ENCODE results near the gene MRPL10. TPM values are rescaled to one million over a fixed set of nuclear protein-coding genes. Genes with fewer than 3 reads are reported as not detected.

Gene MRPL10
- total and polyA plus RNA-seq, 4 donors = 18.4 to 38.3 (median 30.3) TPM

DNA sequence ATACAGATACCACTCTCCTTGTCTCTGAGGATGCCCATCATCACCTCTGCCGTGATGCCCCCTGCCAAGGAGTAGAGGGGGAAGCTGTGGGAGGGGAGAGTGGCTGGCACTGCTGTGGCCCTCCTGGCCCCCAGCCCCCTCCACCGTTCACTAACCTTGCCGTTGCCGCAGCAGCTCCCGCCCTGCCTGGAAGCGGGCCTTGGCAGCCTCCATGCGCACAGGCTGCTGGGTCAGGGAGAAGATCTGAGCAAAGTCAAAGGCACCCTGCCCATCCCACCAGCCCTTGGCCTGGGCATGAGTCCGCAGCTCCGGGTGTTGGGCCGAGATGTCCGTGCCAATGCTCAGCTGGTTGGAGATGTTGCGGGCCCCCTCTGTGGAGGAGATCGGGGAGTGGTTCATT is 7.3 kb upstream of the MRPL10 start:
- no peak overlapping the region for H3K9ac ChIP-seq (ENCODE audit: insufficient read depth in 1 of 2, low read length in 2 of 2)
- peaks cover 0 to 21% (median 6%) of the 10 kb centered on the region in 4 donors for H3K36me3 ChIP-seq (ENCODE audit: control insufficient read depth in 4 of 4, insufficient read depth in 4 of 4, low read length in 4 of 4)
- H3K27ac ChIP-seq (ENCODE audit: low read depth in 1 of 2, low read length in 1 of 2) = no peak overlapping the region
- no peak overlapping the region for H3K4me3 ChIP-seq
- peaks cover 0 to 34% (median 6%) of the 10 kb centered on the region in 5 donors for H3K4me1 ChIP-seq (ENCODE audit: control insufficient read depth in 5 of 5, insufficient read depth in 5 of 5, low read length in 5 of 5)
- H3K9me3 ChIP-seq (ENCODE audit: control insufficient read depth in 4 of 4, insufficient read depth in 3 of 4, low read length in 3 of 4) = no peaks in the 10 kb centered on the region
- 94 to 98% methylated on average over 13 of the region's 13 CpGs for WGBS, 2 donors
- DNase-seq = no peak
- no peak for ATAC-seq (ENCODE audit: insufficient read depth, low FRiP score)
- TF ChIP-seq, protein P1, sequence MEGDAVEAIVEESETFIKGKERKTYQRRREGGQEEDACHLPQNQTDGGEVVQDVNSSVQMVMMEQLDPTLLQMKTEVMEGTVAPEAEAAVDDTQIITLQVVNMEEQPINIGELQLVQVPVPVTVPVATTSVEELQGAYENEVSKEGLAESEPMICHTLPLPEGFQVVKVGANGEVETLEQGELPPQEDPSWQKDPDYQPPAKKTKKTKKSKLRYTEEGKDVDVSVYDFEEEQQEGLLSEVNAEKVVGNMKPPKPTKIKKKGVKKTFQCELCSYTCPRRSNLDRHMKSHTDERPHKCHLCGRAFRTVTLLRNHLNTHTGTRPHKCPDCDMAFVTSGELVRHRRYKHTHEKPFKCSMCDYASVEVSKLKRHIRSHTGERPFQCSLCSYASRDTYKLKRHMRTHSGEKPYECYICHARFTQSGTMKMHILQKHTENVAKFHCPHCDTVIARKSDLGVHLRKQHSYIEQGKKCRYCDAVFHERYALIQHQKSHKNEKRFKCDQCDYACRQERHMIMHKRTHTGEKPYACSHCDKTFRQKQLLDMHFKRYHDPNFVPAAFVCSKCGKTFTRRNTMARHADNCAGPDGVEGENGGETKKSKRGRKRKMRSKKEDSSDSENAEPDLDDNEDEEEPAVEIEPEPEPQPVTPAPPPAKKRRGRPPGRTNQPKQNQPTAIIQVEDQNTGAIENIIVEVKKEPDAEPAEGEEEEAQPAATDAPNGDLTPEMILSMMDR (IDR thresholded peaks at IDR 0.05; ENCODE audit: control extremely low read depth, extremely low read depth) = no peak
- H3K27me3 ChIP-seq (ENCODE audit: control insufficient read depth in 3 of 3, insufficient read depth in 3 of 3, low read length in 2 of 3) = no peaks in the 10 kb centered on the region

DNA sequence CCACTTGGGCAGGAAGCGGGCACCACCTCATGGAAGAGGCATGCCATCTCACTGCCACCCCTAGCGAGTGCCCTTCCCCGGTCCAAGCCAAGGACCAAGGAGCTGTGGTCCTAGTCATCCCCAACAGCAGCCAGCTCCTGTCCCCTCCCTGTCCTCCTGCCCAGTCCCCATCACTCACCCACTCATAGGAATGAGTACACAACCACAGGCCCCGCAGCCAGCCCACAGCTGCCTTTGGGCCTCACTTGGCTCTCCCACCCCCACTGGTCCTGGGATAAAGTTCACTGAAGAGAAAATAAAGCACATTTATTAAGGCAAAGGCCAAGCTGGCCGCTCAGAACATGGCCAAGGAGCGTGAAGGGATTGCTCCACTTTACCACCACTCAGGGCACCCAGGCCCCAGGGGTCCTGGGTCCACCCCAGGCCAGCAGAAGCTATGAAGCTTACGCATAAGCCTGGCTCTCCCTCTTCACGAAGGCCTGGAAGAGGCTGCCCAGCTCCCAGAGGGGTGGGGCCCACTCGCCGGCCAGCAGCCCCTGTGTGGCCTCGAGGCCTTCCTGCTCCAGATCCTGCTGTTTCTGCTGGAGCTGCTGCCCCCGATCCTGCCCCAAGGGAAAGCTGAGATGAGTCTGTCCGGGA is 6.2 kb upstream of the MRPL10 start:
- H3K4me1 ChIP-seq (ENCODE audit: control insufficient read depth in 5 of 5, insufficient read depth in 5 of 5, low read length in 5 of 5) = peaks cover 0 to 25% (median 4%) of the 10 kb centered on the region in 5 donors
- H3K27ac ChIP-seq (ENCODE audit: low read depth in 1 of 2, low read length in 1 of 2) = no peak overlapping the region
- H3K9ac ChIP-seq (ENCODE audit: insufficient read depth in 1 of 2, low read length in 2 of 2) = no peak overlapping the region
- no peaks in the 10 kb centered on the region for H3K9me3 ChIP-seq (ENCODE audit: control insufficient read depth in 4 of 4, insufficient read depth in 3 of 4, low read length in 3 of 4)
- H3K27me3 ChIP-seq (ENCODE audit: control insufficient read depth in 3 of 3, insufficient read depth in 3 of 3, low read length in 2 of 3) = no peaks in the 10 kb centered on the region
- H3K4me3 ChIP-seq = no peak overlapping the region
- 69 to 74% methylated on average over 13 of the region's 13 CpGs for WGBS, 2 donors
- DNase-seq (no peak), ATAC-seq (ENCODE audit: insufficient read depth, low FRiP score) (no peak)
- TF ChIP-seq, protein P1 (IDR thresholded peaks at IDR 0.05; ENCODE audit: control extremely low read depth, extremely low read depth) = no peak
- peaks cover 0 to 21% (median 6%) of the 10 kb centered on the region in 4 donors for H3K36me3 ChIP-seq (ENCODE audit: control insufficient read depth in 4 of 4, insufficient read depth in 4 of 4, low read length in 4 of 4)

DNA sequence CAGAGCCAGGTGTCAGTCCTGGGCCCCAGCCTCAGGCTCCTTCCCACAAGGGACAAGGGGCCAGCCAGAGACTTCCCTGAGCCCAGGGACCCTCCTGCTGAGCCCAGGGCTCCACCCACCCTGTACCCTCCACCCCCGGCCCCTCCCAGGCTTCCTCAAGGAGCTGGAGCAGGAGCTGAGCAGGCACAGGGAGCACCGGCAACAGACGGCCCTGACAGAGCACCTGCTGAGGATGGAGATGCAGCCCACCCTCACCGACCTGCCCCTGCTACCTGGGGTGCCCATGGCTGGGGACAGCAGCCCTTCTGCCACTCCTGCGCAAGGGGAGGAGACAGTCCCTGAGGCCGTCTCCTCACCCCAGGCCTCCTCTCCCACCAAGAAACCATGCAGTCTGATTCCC is 5.3 kb upstream of the MRPL10 start:
- Histone ChIP-seq H3K27ac (ENCODE audit: low read depth in 1 of 2, low read length in 1 of 2) (no peak overlapping the region), H3K9me3 (ENCODE audit: control insufficient read depth in 4 of 4, insufficient read depth in 3 of 4, low read length in 3 of 4) (no peaks in the 10 kb centered on the region), H3K36me3 (ENCODE audit: control insufficient read depth in 4 of 4, insufficient read depth in 4 of 4, low read length in 4 of 4) (peaks cover 0 to 21% (median 6%) of the 10 kb centered on the region in 4 donors), H3K4me1 (ENCODE audit: control insufficient read depth in 5 of 5, insufficient read depth in 5 of 5, low read length in 5 of 5) (peaks cover 0 to 25% (median 8%) of the 10 kb centered on the region in 5 donors), H3K27me3 (ENCODE audit: control insufficient read depth in 3 of 3, insufficient read depth in 3 of 3, low read length in 2 of 3) (no peaks in the 10 kb centered on the region), H3K9ac (ENCODE audit: insufficient read depth in 1 of 2, low read length in 2 of 2) (no peak overlapping the region), H3K4me3 (no peak overlapping the region)
- ATAC-seq (ENCODE audit: insufficient read depth, low FRiP score) = no peak
- WGBS, 2 donors = 87% methylated on average over 5 to 6 of the region's 6 CpGs
- DNase-seq = no peak
- TF ChIP-seq, protein P1 (IDR thresholded peaks at IDR 0.05; ENCODE audit: control extremely low read depth, extremely low read depth) = no peak
